ENCODE data around the gene VBP1.
A peak's percentile ranks its signal among the peaks of the same experiment; 100 is the strongest.
"Not testable (repeated sequence)": the region's sequence is repeated elsewhere in the genome, so short reads cannot be mapped to it uniquely, and the experiment has no call there.

Gene VBP1

GRCh38 chrX:155263854-155264628 is 47.8 kb downstream of the VBP1 start, which contains the start of gene RAB39B:
TSS of gene RAB39B (minus strand) at chrX:155264491. CDS start at chrX:155264288, 203 bp downstream.
- peak; percentile 8 for DNase-seq (ENCODE audit: low read depth)

GRCh38 chrX:155266439-155266838 is 50.2 kb downstream of the VBP1 start:
- DNase-seq (ENCODE audit: low read depth) = no peak

GRCh38 chrX:155267995-155268394 is 51.7 kb downstream of the VBP1 start:
- not testable (repeated sequence) for DNase-seq (ENCODE audit: low read depth)

- DNase-seq (ENCODE audit: low read depth) = no peak
These were observed 54.7 kb downstream of the VBP1 start for GRCh38 chrX:155270969-155271368.

- DNase-seq (ENCODE audit: low read depth) = no peak
These were observed 63.6 kb downstream of the VBP1 start for GRCh38 chrX:155279873-155280272.
